NCI-H128 (cell line): ENCODE data around the gene PPP1R13B.
A peak's percentile ranks its signal among the peaks of the same experiment; 100 is the strongest.

Source experiments
- DNase-seq: peaks from one replicate; lab custom pipeline; 2025; ENCODE audit not compliant: unreplicated experiment; lab: John Stamatoyannopoulos, UW

PPP1R13B gene

GRCh38 chr14:103716091-103716801 lies 131.1 kb downstream of the PPP1R13B start:
- DNase-seq, result no peak

GRCh38 chr14:103715052-103716000 lies 132.0 kb downstream of the PPP1R13B start, which contains the start of the genes XRCC3 and ZFYVE21:
Gene XRCC3, minus strand, starts transcription at chr14:103715451. Its CDS starts 4,364 bp downstream, at chr14:103711087.
Gene ZFYVE21, plus strand, starts transcription at chr14:103715810. Its CDS starts 32 bp downstream, at chr14:103715842.
- peak; percentile 100 for DNase-seq

- no peak for DNase-seq
Measured at GRCh38 chr14:103714063-103714724, 133.2 kb downstream of the PPP1R13B start.

GRCh38 chr14:103713304-103714062 lies 133.9 kb downstream of the PPP1R13B start:
- no peak for DNase-seq

GRCh38 chr14:103712633-103713247 lies 134.6 kb downstream of the PPP1R13B start:
- DNase-seq, result no peak

- no peak for DNase-seq
Measured at GRCh38 chr14:103711516-103712431, 135.6 kb downstream of the PPP1R13B start.

- no peak for DNase-seq
Measured at GRCh38 chr14:103710771-103711377, 136.5 kb downstream of the PPP1R13B start.

GRCh38 chr14:103709814-103710213 lies 137.6 kb downstream of the PPP1R13B start:
- DNase-seq, result no peak

GRCh38 chr14:103708750-103709187 lies 138.6 kb downstream of the PPP1R13B start:
- no peak for DNase-seq

- DNase-seq, result no peak
Measured at GRCh38 chr14:103707329-103708263, 139.8 kb downstream of the PPP1R13B start.

GRCh38 chr14:103706551-103707328 lies 140.6 kb downstream of the PPP1R13B start:
- DNase-seq, result no peak

- no peak for DNase-seq
Measured at GRCh38 chr14:103705504-103706284, 141.7 kb downstream of the PPP1R13B start.

- no peak for DNase-seq
Measured at GRCh38 chr14:103705118-103705503, 142.3 kb downstream of the PPP1R13B start.

GRCh38 chr14:103704708-103705107 lies 142.7 kb downstream of the PPP1R13B start:
- DNase-seq, result no peak

GRCh38 chr14:103703433-103704385 lies 143.7 kb downstream of the PPP1R13B start:
- DNase-seq, result no peak
